Panc1 (cell line): ENCODE data around the gene RPS6KB1.

Experiments
- REST ChIP-seq, 2 experiments: IDR thresholded peaks; 2 replicates each; pipeline ENCODE4 v1.6.1; 2011 to 2012; ENCODE audit warnings: low read depth in 2 of 2, control low read depth in 1 of 2, low read length in 1 of 2, mild to moderate bottlenecking in 1 of 2, moderate library complexity in 1 of 2; ENCODE audit not compliant: insufficient read depth in 1 of 2
- TF ChIP-seq, protein P1 (sequence below): fragments of 450-650 bp; IDR thresholded peaks from 2 replicates; pipeline ENCODE4 v1.5.1; 2017; ENCODE audit warnings: mild to moderate bottlenecking

DNA sequence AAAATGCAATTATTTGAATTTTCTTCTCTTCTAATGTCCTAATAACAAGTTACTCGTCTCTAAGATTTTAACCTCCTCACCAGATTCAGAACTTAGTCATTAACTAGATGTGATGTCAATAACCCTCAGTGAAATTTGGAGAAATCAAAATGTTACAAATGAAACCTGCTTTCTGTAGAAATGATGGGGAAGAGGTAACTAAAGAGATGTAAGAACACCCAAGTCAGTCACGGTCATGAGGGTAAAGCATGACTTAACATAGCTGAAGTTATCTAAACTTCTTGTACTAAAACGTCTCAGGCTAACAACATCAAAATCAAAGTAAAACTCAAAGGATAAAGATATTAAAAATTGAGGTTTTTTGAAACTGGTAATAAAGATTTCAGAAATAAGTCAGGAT, 61.9 kb downstream of the RPS6KB1 start:
- TF ChIP-seq, protein P1, sequence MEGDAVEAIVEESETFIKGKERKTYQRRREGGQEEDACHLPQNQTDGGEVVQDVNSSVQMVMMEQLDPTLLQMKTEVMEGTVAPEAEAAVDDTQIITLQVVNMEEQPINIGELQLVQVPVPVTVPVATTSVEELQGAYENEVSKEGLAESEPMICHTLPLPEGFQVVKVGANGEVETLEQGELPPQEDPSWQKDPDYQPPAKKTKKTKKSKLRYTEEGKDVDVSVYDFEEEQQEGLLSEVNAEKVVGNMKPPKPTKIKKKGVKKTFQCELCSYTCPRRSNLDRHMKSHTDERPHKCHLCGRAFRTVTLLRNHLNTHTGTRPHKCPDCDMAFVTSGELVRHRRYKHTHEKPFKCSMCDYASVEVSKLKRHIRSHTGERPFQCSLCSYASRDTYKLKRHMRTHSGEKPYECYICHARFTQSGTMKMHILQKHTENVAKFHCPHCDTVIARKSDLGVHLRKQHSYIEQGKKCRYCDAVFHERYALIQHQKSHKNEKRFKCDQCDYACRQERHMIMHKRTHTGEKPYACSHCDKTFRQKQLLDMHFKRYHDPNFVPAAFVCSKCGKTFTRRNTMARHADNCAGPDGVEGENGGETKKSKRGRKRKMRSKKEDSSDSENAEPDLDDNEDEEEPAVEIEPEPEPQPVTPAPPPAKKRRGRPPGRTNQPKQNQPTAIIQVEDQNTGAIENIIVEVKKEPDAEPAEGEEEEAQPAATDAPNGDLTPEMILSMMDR = no peak
- no peak for TF ChIP-seq REST (IDR thresholded peaks at IDR 0.05; ENCODE audit: insufficient read depth in 1 of 2, low read depth in 2 of 2, low read length in 1 of 2)
